ENCODE results near the gene SPARC.

The SPARC gene

GRCh38 chr5:151624476-151624875 is 62.2 kb downstream of the SPARC start:
- TF ChIP-seq ZC3H10 (CRISPR knock-in tag; IDR thresholded peaks at IDR 0.05) (no peak), PPARA (CRISPR knock-in tag; IDR thresholded peaks at IDR 0.05; ENCODE audit: borderline replicate concordance) (no peak), ISL1 (CRISPR knock-in tag; IDR thresholded peaks at IDR 0.05) (no peak), GLIS3 (CRISPR knock-in tag; IDR thresholded peaks at IDR 0.05) (no peak), ZNF565 (CRISPR knock-in tag; conservative IDR thresholded peaks at IDR 0.05; ENCODE audit: low read depth) (no peak), ZNF8 (CRISPR knock-in tag; IDR thresholded peaks at IDR 0.05) (no peak), ZFP30 (CRISPR knock-in tag; IDR thresholded peaks at IDR 0.05) (no peak), TOX (CRISPR knock-in tag; IDR thresholded peaks at IDR 0.05; ENCODE audit: borderline replicate concordance) (no peak), CSRNP3 (CRISPR knock-in tag; IDR thresholded peaks at IDR 0.05) (no peak), OSR1 (CRISPR knock-in tag; IDR thresholded peaks at IDR 0.05) (no peak), TCF4 (CRISPR knock-in tag; IDR thresholded peaks at IDR 0.05; ENCODE audit: borderline replicate concordance) (no peak), ARNTL (CRISPR knock-in tag; IDR thresholded peaks at IDR 0.05; ENCODE audit: borderline replicate concordance, low read depth) (no peak), TSHZ2 (CRISPR knock-in tag; IDR thresholded peaks at IDR 0.05) (no peak)
- no peak for ATAC-seq

- TF ChIP-seq CSRNP3 (CRISPR knock-in tag; IDR thresholded peaks at IDR 0.05): no peak
- TF ChIP-seq ESRRG (CRISPR knock-in tag; IDR thresholded peaks at IDR 0.05): no peak
- no peak for TF ChIP-seq ZC3H10 (CRISPR knock-in tag; IDR thresholded peaks at IDR 0.05)
- TF ChIP-seq OSR1 (CRISPR knock-in tag; IDR thresholded peaks at IDR 0.05): no peak
- TF ChIP-seq TOX (CRISPR knock-in tag; IDR thresholded peaks at IDR 0.05; ENCODE audit: borderline replicate concordance): no peak
- no peak for TF ChIP-seq ARNTL (CRISPR knock-in tag; IDR thresholded peaks at IDR 0.05; ENCODE audit: borderline replicate concordance, low read depth)
- no peak for TF ChIP-seq CREB5 (CRISPR knock-in tag; IDR thresholded peaks at IDR 0.05; ENCODE audit: low read depth)
- TF ChIP-seq GLIS3 (CRISPR knock-in tag; IDR thresholded peaks at IDR 0.05): no peak
- no peak for TF ChIP-seq TSHZ2 (CRISPR knock-in tag; IDR thresholded peaks at IDR 0.05)
- no peak for TF ChIP-seq RARB (CRISPR knock-in tag; IDR thresholded peaks at IDR 0.05)
- no peak for TF ChIP-seq CSDC2 (CRISPR knock-in tag; IDR thresholded peaks at IDR 0.05)
- no peak for TF ChIP-seq BACH2 (CRISPR knock-in tag; IDR thresholded peaks at IDR 0.05; ENCODE audit: borderline replicate concordance)
- TF ChIP-seq ISL1 (CRISPR knock-in tag; IDR thresholded peaks at IDR 0.05): no peak
- no peak for ATAC-seq
These were observed 64.2 kb downstream of the SPARC start for GRCh38 chr5:151622367-151623088.

GRCh38 chr5:151620461-151620840 is 66.3 kb downstream of the SPARC start:
- ATAC-seq: no peak
- TF ChIP-seq ESRRG (CRISPR knock-in tag; IDR thresholded peaks at IDR 0.05) (no peak), SNAI2 (CRISPR knock-in tag; IDR thresholded peaks at IDR 0.05) (no peak), GLIS3 (CRISPR knock-in tag; IDR thresholded peaks at IDR 0.05) (no peak), BACH2 (CRISPR knock-in tag; IDR thresholded peaks at IDR 0.05; ENCODE audit: borderline replicate concordance) (no peak), PPARA (CRISPR knock-in tag; IDR thresholded peaks at IDR 0.05; ENCODE audit: borderline replicate concordance) (no peak), TCF4 (CRISPR knock-in tag; IDR thresholded peaks at IDR 0.05; ENCODE audit: borderline replicate concordance) (no peak), CSRNP3 (CRISPR knock-in tag; IDR thresholded peaks at IDR 0.05) (no peak), ZFP3 (CRISPR knock-in tag; IDR thresholded peaks at IDR 0.05) (no peak), ZNF8 (CRISPR knock-in tag; IDR thresholded peaks at IDR 0.05) (no peak), ZFP30 (CRISPR knock-in tag; IDR thresholded peaks at IDR 0.05) (no peak), ARNTL (CRISPR knock-in tag; IDR thresholded peaks at IDR 0.05; ENCODE audit: borderline replicate concordance, low read depth) (no peak), ZNF70 (CRISPR knock-in tag; IDR thresholded peaks at IDR 0.05) (no peak), CREB5 (CRISPR knock-in tag; IDR thresholded peaks at IDR 0.05; ENCODE audit: low read depth) (no peak), TOX (CRISPR knock-in tag; IDR thresholded peaks at IDR 0.05; ENCODE audit: borderline replicate concordance) (no peak)
